HEK293T (cell line): Measurements from ENCODE around the gene BRD7.

Experiments used
- CTCF ChIA-PET: fragments of 350-600 bp; formaldehyde crosslinking; extraction: SDS; loops from one replicate; lab custom pipeline; 2021; ENCODE audit warnings: antibody characterized with exemption, inconsistent platforms; lab: Yijun Ruan, JAX
- POLR2A ChIA-PET: fragments of 350-600 bp; formaldehyde crosslinking; extraction: SDS; loops from one replicate; lab custom pipeline; 2020; ENCODE audit warnings: antibody characterized with exemption, inconsistent platforms; lab: Yijun Ruan, JAX
- DNase-seq: peaks from one replicate; pipeline ENCODE4 v3.0.0; 2012; ENCODE audit warnings: mixed read lengths; ENCODE audit errors: extremely low spot score
- ARNT ChIP-seq: fragments of 450-650 bp; IDR thresholded peaks from 2 replicates; pipeline ENCODE4 v1.6.1; 2017; ENCODE audit warnings: mild to moderate bottlenecking
- BHLHE40 ChIP-seq: fragments of 450-650 bp; IDR thresholded peaks from 2 replicates; pipeline ENCODE4 v1.6.1; 2016; ENCODE audit warnings: mild to moderate bottlenecking, moderate library complexity, borderline replicate concordance
- CTBP1 ChIP-seq: fragments of 450-650 bp; IDR thresholded peaks from 2 replicates; pipeline ENCODE4 v1.6.1; 2016; ENCODE audit warnings: borderline replicate concordance
- ELF4 ChIP-seq: fragments of 450-650 bp; IDR thresholded peaks from 2 replicates; pipeline ENCODE4 v1.6.1; 2017; ENCODE audit warnings: antibody characterized with exemption
- FOXA1 ChIP-seq: fragments of 450-650 bp; IDR thresholded peaks from 2 replicates; pipeline ENCODE4 v1.6.1; 2016; ENCODE audit warnings: mild to moderate bottlenecking
- FOXK2 ChIP-seq: fragments of 450-650 bp; IDR thresholded peaks from 2 replicates; pipeline ENCODE4 v1.6.1; 2016; ENCODE audit warnings: mild to moderate bottlenecking
- FOXM1 ChIP-seq: fragments of 450-650 bp; IDR thresholded peaks from 2 replicates; pipeline ENCODE4 v1.6.1; 2017; ENCODE audit warnings: mild to moderate bottlenecking, borderline replicate concordance
- HDGF ChIP-seq: fragments of 450-650 bp; IDR thresholded peaks from 2 replicates; pipeline ENCODE4 v1.6.1; 2017; ENCODE audit warnings: antibody characterized with exemption, borderline replicate concordance
- L3MBTL2 ChIP-seq: fragments of 450-650 bp; conservative IDR thresholded peaks from 2 replicates; pipeline ENCODE4 v1.6.1; 2016; ENCODE audit warnings: mild to moderate bottlenecking
- LEF1 ChIP-seq: fragments of 450-650 bp; IDR thresholded peaks from 2 replicates; pipeline ENCODE4 v1.6.1; 2017; ENCODE audit warnings: mild to moderate bottlenecking, borderline replicate concordance
- NFRKB ChIP-seq: fragments of 450-650 bp; IDR thresholded peaks from 2 replicates; pipeline ENCODE4 v1.6.1; 2016; ENCODE audit warnings: mild to moderate bottlenecking, moderate library complexity
- PKNOX1 ChIP-seq: fragments of 450-650 bp; IDR thresholded peaks from 2 replicates; pipeline ENCODE4 v1.6.1; 2016
- SP1 ChIP-seq: fragments of 450-650 bp; IDR thresholded peaks from 2 replicates; pipeline ENCODE4 v1.6.1; 2017
- SUZ12 ChIP-seq: fragments of 450-650 bp; IDR thresholded peaks from 2 replicates; pipeline ENCODE4 v1.6.1; 2016; ENCODE audit warnings: mild to moderate bottlenecking
- TARDBP ChIP-seq: fragments of 450-650 bp; IDR thresholded peaks from 2 replicates; pipeline ENCODE4 v1.6.1; 2016
- ZNF384 ChIP-seq: fragments of 450-650 bp; IDR thresholded peaks from 2 replicates; pipeline ENCODE4 v1.6.1; 2016

Gene BRD7

GRCh38 chr16:50326835-50327465 lies 41.8 kb downstream of the BRD7 start:
- ChIA-PET POLR2A (no interaction called here), CTCF (interaction anchor here (0.7 to 1.1 kb wide), 5 partner anchors 16 to 479 kb away, joined by 3 to 5 read pairs (median 3); partner anchors contain the start of gene CNEP1R1)
- TF ChIP-seq ZNF384 (no peak), SUZ12 (no peak), ARNT (no peak), SP1 (no peak), HDGF (no peak), NFRKB (no peak), ELF4 (no peak), FOXM1 (no peak), PKNOX1 (no peak), BHLHE40 (no peak), LEF1 (no peak), L3MBTL2 (no peak), FOXA1 (no peak), CTBP1 (no peak), FOXK2 (no peak), TARDBP (no peak)
- peak; percentile 38 for DNase-seq

GRCh38 chr16:50326264-50326663 lies 42.5 kb downstream of the BRD7 start:
- TF ChIP-seq ARNT (no peak), FOXA1 (no peak), BHLHE40 (no peak), ELF4 (no peak), TARDBP (no peak), PKNOX1 (no peak), LEF1 (no peak), HDGF (no peak), FOXK2 (no peak), L3MBTL2 (no peak), SP1 (no peak), ZNF384 (no peak), SUZ12 (no peak), NFRKB (no peak), CTBP1 (no peak), FOXM1 (no peak)
- no peak for DNase-seq
- CTCF ChIA-PET, result interaction anchor here (0.5 to 1.1 kb wide), 4 partner anchors 29 to 488 kb away, joined by 3 read pairs; no protein-coding TSS in a partner anchor
- POLR2A ChIA-PET, result no interaction called here

DNA sequence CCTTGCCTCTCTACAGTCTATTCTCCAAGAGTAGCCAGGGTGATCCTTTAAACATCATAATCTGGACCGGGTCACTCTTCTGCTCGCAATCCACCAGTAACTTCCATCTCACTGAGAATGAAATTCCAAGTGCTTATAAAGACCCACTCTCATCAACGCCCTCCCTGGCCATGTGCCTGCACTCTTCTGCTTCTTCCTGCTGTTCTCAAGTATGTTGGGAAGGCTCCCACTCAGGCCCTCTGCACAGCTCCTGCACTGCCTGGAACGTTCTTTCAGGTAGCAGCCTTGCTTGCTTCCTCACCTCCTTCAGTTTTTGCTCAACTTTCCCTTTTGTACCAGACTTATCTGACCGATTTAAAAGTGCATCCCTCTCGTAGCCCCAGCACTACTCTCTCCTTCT lies 44.4 kb downstream of the BRD7 start:
- no peak for TF ChIP-seq HDGF
- TF ChIP-seq PKNOX1, result no peak
- TF ChIP-seq ZNF384, result no peak
- TF ChIP-seq FOXA1, result no peak
- TF ChIP-seq L3MBTL2, result no peak
- no peak for TF ChIP-seq BHLHE40
- no peak for DNase-seq
- ChIA-PET POLR2A (no interaction called here), CTCF (no interaction called here)

DNA sequence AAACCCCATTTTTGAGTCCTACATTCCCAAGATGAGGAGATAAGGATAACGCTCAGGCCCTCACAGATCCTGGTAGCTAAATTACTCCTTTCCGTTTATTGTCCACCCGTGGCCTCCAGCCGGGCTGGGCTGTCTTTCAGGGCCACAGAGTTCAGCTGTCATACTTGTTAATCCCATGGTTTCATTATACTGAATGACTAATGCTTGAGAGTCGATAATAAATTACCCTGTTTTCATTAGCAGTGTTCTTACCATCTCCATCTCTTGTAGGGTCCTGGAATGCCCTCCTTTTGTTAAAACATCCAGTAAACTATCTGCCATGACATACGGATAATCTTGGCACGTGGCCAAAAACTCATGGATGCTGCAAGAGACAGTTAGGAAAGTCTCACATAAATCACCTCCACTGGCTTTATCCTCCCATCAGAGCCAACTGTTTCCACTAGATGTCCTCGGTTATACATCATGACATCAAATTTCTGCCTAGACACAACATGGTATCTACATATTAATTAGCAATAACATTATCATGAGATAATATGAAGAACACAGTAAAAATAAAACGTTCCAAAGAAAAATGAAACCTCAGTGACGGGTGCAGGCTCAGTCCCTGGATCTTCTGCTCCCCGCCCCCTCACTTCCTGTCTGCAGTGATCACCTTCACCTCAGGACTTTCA lies 45.3 kb downstream of the BRD7 start:
- POLR2A ChIA-PET, result no interaction called here
- CTCF ChIA-PET, result interaction anchor here (1.0 kb wide), 1 partner anchor 31 kb away, joined by 3 read pairs; no protein-coding TSS in a partner anchor
- peak; percentile 7 for DNase-seq
- TF ChIP-seq PKNOX1, result peak; percentile 61
- no peak for TF ChIP-seq FOXM1
- TF ChIP-seq CTBP1, result no peak
- no peak for TF ChIP-seq ARNT
- no peak for TF ChIP-seq SP1

GRCh38 chr16:50322333-50322732 lies 46.5 kb downstream of the BRD7 start:
- TF ChIP-seq SP1, result no peak
- no peak for TF ChIP-seq HDGF
- no peak for TF ChIP-seq PKNOX1
- no peak for TF ChIP-seq L3MBTL2
- TF ChIP-seq SUZ12, result no peak
- no peak for TF ChIP-seq ARNT
- TF ChIP-seq NFRKB, result no peak
- DNase-seq, result no peak
- POLR2A ChIA-PET, result no interaction called here
- CTCF ChIA-PET, result interaction anchor here (0.8 kb wide), 1 partner anchor 484 kb away, joined by 3 read pairs; no protein-coding TSS in a partner anchor
